ENCODE data around the gene FRS3. TPM values are rescaled to one million over a fixed set of nuclear protein-coding genes. Genes with fewer than 3 reads are reported as not detected.
A peak's percentile ranks its signal among the peaks of the same experiment; 100 is the strongest.

The FRS3 gene
- total and polyA plus RNA-seq, 2 of the 8 experiments (the other 6 are each of a cell fraction or from before 2014, with no cell fraction given), result 3.4 to 4.4 TPM

DNA sequence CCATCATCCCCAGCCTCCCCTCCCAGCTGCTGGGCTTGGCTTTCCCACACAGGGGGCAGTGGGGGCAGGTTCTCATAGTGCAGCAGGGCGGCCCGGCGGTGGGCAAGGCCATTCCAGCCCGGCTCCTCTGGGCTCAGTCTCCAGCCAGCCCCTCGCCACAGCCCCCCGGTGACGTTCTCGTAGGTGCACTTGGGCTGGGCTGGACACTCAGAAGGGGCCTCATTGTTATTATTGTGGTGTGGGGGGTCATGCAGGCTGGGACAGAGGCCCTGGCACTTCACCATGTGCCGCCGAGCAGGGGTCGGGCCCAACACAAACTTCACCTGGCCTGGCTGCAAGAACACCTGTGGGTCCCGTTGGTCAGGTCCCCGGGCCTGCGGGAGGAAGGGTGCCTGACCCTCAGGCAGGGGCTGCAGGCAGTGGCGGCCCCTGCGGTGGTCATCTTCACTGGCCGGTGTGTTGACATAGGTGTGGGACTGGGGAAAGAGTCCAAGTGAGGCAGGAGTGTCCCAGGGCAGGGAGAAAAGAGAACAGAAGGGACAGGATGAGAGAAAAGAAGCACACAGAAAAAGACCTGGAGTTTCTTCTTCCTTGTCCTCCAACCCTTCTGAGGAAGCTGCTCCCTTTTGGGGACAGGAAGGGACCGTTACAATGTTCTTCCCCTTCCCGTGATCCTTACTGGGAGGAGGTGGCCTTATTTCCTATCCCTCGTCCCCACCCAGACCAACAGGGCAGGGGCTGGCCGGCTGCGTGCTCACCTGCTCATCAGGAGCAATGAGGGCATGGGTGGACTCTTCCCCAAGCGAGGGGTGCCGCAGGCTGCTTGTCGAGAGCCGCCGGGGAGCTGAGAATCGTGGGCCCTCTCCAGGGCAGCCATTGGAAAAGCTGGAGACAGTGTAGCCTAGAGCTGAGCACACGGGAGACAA, 8.4 kb downstream of the FRS3 start:
- 93% methylated on average over 25 of the region's 29 CpGs; no CpG with 5 or more reads in 1 of the 2 experiments for WGBS, 2 experiments (ENCODE audit: extremely low coverage in 1 of 2, insufficient coverage in 1 of 2, insufficient read length in 1 of 2, insufficient replicate concordance in 2 of 2, low coverage in 1 of 2, low lambda C conversion rate in 2 of 2, missing lambda C conversion rate in 1 of 2)
- no peak overlapping the region for H3K56ac ChIP-seq (replicated peaks; ENCODE audit: insufficient read length, low read depth, low read length)
- H3K27me3 ChIP-seq (replicated peaks in 1 of 4; ENCODE audit: control insufficient read depth in 3 of 4, extremely low read depth in 1 of 4, insufficient read depth in 3 of 4, low read length in 3 of 4), result no peaks in the 10 kb centered on the region
- H2BK5ac ChIP-seq (ENCODE audit: low read depth, low read length), result 0 out of 2 replicates have a peak overlapping the region, but pooled peaks have one; percentile 24
- H3K18ac ChIP-seq (ENCODE audit: extremely low read depth, low read length), result no peak overlapping the region
- H2BK12ac ChIP-seq (ENCODE audit: low read depth, low read length), result no peak overlapping the region
- peaks cover 0 to 7% (median 4%) of the 10 kb centered on the region in 4 experiments; a peak in 5 of 8 replicates for H3K36me3 ChIP-seq (ENCODE audit: control insufficient read depth in 2 of 4, insufficient read depth in 4 of 4, low read length in 3 of 4)
- no peak overlapping the region; the same call in 1 of the 2 replicates for H4K8ac ChIP-seq (ENCODE audit: extremely low read depth, insufficient read depth, low read length)
- FAIRE-seq (no peak), DNase-seq (ENCODE audit: low read depth in 1 of 2, low spot score in 2 of 2) (no peak)
- H3K79me2 ChIP-seq (ENCODE audit: control insufficient read depth in 1 of 2, insufficient read depth in 2 of 2, low read length in 2 of 2), result no peaks in the 10 kb centered on the region
- H3K9ac ChIP-seq (replicated peaks in 1 of 4; ENCODE audit: extremely low read depth in 1 of 4, low read depth in 3 of 4, low read length in 3 of 4), result no peak overlapping the region
- H3K79me1 ChIP-seq (ENCODE audit: low read depth, low read length), result no peaks in the 10 kb centered on the region
- H4K5ac ChIP-seq (ENCODE audit: insufficient read length, low read depth, low read length), result no peak overlapping the region
- H3K4me3 ChIP-seq (ENCODE audit: extremely low read depth in 1 of 4, insufficient read depth in 2 of 4, low read depth in 3 of 4, low read length in 4 of 4), result no peak overlapping the region
- no peak overlapping the region for H4K91ac ChIP-seq (replicated peaks; ENCODE audit: insufficient read length, low read length)
- H4K20me1 ChIP-seq (replicated peaks in 1 of 2; ENCODE audit: control insufficient read depth in 1 of 2, insufficient read depth in 2 of 2, low read length in 2 of 2), result peaks cover 0 to 3% of the 10 kb centered on the region in 2 experiments
- H3K27ac ChIP-seq (ENCODE audit: low read depth, low read length), result no peak overlapping the region
- ChIA-PET POLR2A (ENCODE audit: partially characterized antibody) (no interaction called here), CTCF (ENCODE audit: partially characterized antibody) (interaction anchor here (0.7 to 1.9 kb wide), 7 partner anchors 29 to 77 kb away, joined by 3 to 12 read pairs (median 3); partner anchors contain the start of gene TFEB)
- no peaks in the 10 kb centered on the region for H3K9me3 ChIP-seq (ENCODE audit: insufficient read depth in 2 of 2, low read depth in 1 of 2, low read length in 1 of 2)
- H2AFZ ChIP-seq (ENCODE audit: low read length), result no peak overlapping the region
- no peak overlapping the region for H2BK20ac ChIP-seq (ENCODE audit: low read length)
- H2BK120ac ChIP-seq (replicated peaks; ENCODE audit: low read depth, low read length), result no peak overlapping the region
- no peak overlapping the region for H3K23ac ChIP-seq (ENCODE audit: insufficient read length)
- no peak overlapping the region for H2BK15ac ChIP-seq (ENCODE audit: low read length)
- H3K14ac ChIP-seq (ENCODE audit: insufficient read length), result no peak overlapping the region
- H3K4me1 ChIP-seq (replicated peaks in 1 of 4; ENCODE audit: control insufficient read depth in 3 of 4, insufficient read depth in 4 of 4, low read length in 3 of 4), result no peaks in the 10 kb centered on the region; a peak in 1 of 7 replicates
- no peak overlapping the region for H3K4ac ChIP-seq (replicated peaks; ENCODE audit: insufficient read length, low read depth, low read length)
- H3K4me2 ChIP-seq (ENCODE audit: insufficient read depth in 1 of 2, low read depth in 2 of 2, low read length in 2 of 2), result no peak overlapping the region
- H3K23me2 ChIP-seq (ENCODE audit: low read depth, low read length), result no peaks in the 10 kb centered on the region
- H2AK5ac ChIP-seq (ENCODE audit: low read depth, low read length), result no peak overlapping the region
- TF ChIP-seq KDM5A (IDR thresholded peaks at IDR 0.05; ENCODE audit: low read length) (no peak), SUZ12 (IDR thresholded peaks at IDR 0.05; ENCODE audit: low read length) (no peak), TAF7 (optimal IDR thresholded peaks at IDR 0.05; ENCODE audit: borderline replicate concordance, low read depth, low read length) (no peak), SIRT6 (IDR thresholded peaks at IDR 0.05; ENCODE audit: low read length) (no peak), ZNF274 (IDR thresholded peaks at IDR 0.05; ENCODE audit: borderline replicate concordance, extremely low read depth, low read length) (no peak), EZH2 (IDR thresholded peaks at IDR 0.05; ENCODE audit: low read depth, low read length, severe bottlenecking) (no peak), SAP30 (IDR thresholded peaks at IDR 0.05; ENCODE audit: insufficient read depth, insufficient replicate concordance, low read length) (no peak), CHD2 (IDR thresholded peaks at IDR 0.05; ENCODE audit: low read length) (no peak), SP2 (IDR thresholded peaks at IDR 0.05; ENCODE audit: low read length) (no peak)
- TF ChIP-seq, protein P1, sequence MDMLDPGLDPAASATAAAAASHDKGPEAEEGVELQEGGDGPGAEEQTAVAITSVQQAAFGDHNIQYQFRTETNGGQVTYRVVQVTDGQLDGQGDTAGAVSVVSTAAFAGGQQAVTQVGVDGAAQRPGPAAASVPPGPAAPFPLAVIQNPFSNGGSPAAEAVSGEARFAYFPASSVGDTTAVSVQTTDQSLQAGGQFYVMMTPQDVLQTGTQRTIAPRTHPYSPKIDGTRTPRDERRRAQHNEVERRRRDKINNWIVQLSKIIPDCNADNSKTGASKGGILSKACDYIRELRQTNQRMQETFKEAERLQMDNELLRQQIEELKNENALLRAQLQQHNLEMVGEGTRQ (IDR thresholded peaks at IDR 0.05; ENCODE audit: low read length), result no peak
